ENCODE results near the gene RASGEF1C. TPM values are rescaled to one million over a fixed set of nuclear protein-coding genes. Genes with fewer than 3 reads are reported as not detected.

The RASGEF1C gene
- total and polyA plus RNA-seq, 8 donors, result 0.20 to 6.8 (median 0.86) TPM; not detected in 4

- Histone ChIP-seq H3K27ac (peak overlapping the region in 1 of 5 donors; percentile 37), H3K36me3 (no peaks in the 10 kb centered on the region), H3K27me3 (peaks cover 0 to 35% (median 19%) of the 10 kb centered on the region in 3 donors), H3K4me1 (peaks cover 0 to 7% (median 0%) of the 10 kb centered on the region in 4 donors), H3K4me3 (no peak overlapping the region), H3K9me3 (no peaks in the 10 kb centered on the region)
- intact Hi-C loops (cut with DNase I; ENCODE audit: low total_unique reads), result no loop called here
- peak in 1 of 2 donors; percentile 77 for DNase-seq
- 38 to 58% (median 48%) methylated on average over 21 to 32 of the region's 32 CpGs for WGBS, 5 donors
- TF ChIP-seq CTCF (IDR thresholded peaks at IDR 0.05) (no peak), POLR2A (IDR thresholded peaks at IDR 0.05) (no peak), POLR2AphosphoS5 (IDR thresholded peaks at IDR 0.05) (no peak), EP300 (IDR thresholded peaks at IDR 0.05) (no peak)
Observed at GRCh38 chr5:180170106-180170809, 38.8 kb downstream of the RASGEF1C start.

DNA sequence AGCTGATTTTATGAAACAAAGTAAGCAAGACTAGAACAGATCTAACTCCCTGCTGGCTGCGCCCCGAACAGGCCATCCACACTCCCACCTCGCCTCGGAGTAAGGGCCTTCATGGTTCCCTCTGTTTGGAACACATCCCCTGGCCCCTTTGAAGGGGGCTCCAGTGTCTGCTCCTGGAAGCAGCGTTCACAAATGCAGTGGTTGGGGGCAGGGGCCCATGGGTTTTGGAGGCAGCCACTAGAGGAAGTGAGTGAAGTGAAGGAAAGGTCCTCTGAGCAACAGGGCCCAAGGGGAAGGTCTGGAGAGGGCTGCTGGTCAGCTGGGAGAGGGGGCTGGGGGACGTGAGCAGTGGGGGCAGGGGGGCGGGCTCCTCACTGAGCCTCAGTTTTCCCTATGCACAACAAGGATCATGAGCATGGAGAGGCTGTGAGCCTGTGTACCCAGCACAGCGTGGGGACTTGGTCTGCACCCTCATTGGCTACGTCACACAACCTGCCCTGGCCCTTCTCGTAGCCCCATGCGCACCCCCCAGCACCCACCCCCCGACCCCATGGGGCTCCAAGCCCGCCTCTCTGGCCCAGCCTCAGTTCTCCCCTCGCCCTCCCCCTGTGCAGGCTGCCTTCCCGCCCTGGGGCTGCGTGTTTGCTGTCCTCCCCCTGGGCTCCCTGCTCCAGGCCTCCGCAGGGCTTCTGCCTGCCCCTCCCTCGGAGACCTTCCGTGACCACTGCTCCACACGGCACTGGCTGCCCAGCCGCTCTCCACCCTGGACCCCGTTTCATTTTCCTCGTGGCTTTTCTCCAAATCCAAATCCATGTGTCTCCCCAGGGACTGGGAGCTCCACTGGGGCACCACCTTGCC is 39.5 kb downstream of the RASGEF1C start:
- H3K27ac ChIP-seq, result no peak overlapping the region
- H3K9me3 ChIP-seq, result no peaks in the 10 kb centered on the region
- H3K36me3 ChIP-seq, result no peaks in the 10 kb centered on the region
- 53 to 59% (median 55%) methylated on average over 16 to 23 of the region's 23 CpGs for WGBS, 5 donors
- peak in 1 of 2 donors; percentile 41 for DNase-seq
- H3K4me3 ChIP-seq, result no peak overlapping the region
- TF ChIP-seq POLR2A (IDR thresholded peaks at IDR 0.05) (no peak), POLR2AphosphoS5 (IDR thresholded peaks at IDR 0.05) (no peak), CTCF (IDR thresholded peaks at IDR 0.05) (no peak), EP300 (IDR thresholded peaks at IDR 0.05) (no peak)
- H3K4me1 ChIP-seq, result peaks cover 0 to 7% (median 0%) of the 10 kb centered on the region in 4 donors
- intact Hi-C loops (cut with DNase I; ENCODE audit: low total_unique reads), result no loop called here
- H3K27me3 ChIP-seq, result peaks cover 0 to 35% (median 19%) of the 10 kb centered on the region in 3 donors

GRCh38 chr5:180168758-180169157 is 40.3 kb downstream of the RASGEF1C start:
- H3K36me3 ChIP-seq, result no peaks in the 10 kb centered on the region
- intact Hi-C loops (cut with DNase I; ENCODE audit: low total_unique reads), result no loop called here
- no peaks in the 10 kb centered on the region for H3K9me3 ChIP-seq
- 75 to 81% (median 78%) methylated on average over 6 of the region's 6 CpGs for WGBS, 5 donors
- peaks cover 0 to 7% (median 0%) of the 10 kb centered on the region in 4 donors for H3K4me1 ChIP-seq
- TF ChIP-seq POLR2A (IDR thresholded peaks at IDR 0.05), result no peak
- TF ChIP-seq EP300 (IDR thresholded peaks at IDR 0.05), result no peak
- TF ChIP-seq POLR2AphosphoS5 (IDR thresholded peaks at IDR 0.05), result no peak
- TF ChIP-seq CTCF (IDR thresholded peaks at IDR 0.05), result no peak
- peaks cover 0 to 35% (median 19%) of the 10 kb centered on the region in 3 donors for H3K27me3 ChIP-seq
- no peak overlapping the region for H3K27ac ChIP-seq
- H3K4me3 ChIP-seq, result no peak overlapping the region
- no peak for DNase-seq

- TF ChIP-seq POLR2A (IDR thresholded peaks at IDR 0.05) (no peak), POLR2AphosphoS5 (IDR thresholded peaks at IDR 0.05) (no peak), EP300 (IDR thresholded peaks at IDR 0.05) (no peak), CTCF (IDR thresholded peaks at IDR 0.05) (no peak)
- H3K27me3 ChIP-seq, result peaks cover 0 to 28% (median 15%) of the 10 kb centered on the region in 3 donors
- H3K4me3 ChIP-seq, result no peak overlapping the region
- DNase-seq, result no peak
- H3K36me3 ChIP-seq, result no peaks in the 10 kb centered on the region
- intact Hi-C loops (cut with DNase I; ENCODE audit: low total_unique reads), result no loop called here
- H3K9me3 ChIP-seq, result no peaks in the 10 kb centered on the region
- H3K27ac ChIP-seq, result no peak overlapping the region
- H3K4me1 ChIP-seq, result peaks cover 0 to 7% (median 0%) of the 10 kb centered on the region in 4 donors
- 48 to 64% (median 59%) methylated on average over 2 of the region's 2 CpGs for WGBS, 5 donors
Observed at GRCh38 chr5:180166176-180166575, 42.8 kb downstream of the RASGEF1C start.
